Suppressor macrophage (primary cell): ENCODE results near the gene DSCAML1.

Experiments
- DNase-seq, 4 experiments: peaks; one replicate each; pipeline ENCODE4 v3.0.0-alpha.2; 2020 to 2022

Gene DSCAML1

DNA sequence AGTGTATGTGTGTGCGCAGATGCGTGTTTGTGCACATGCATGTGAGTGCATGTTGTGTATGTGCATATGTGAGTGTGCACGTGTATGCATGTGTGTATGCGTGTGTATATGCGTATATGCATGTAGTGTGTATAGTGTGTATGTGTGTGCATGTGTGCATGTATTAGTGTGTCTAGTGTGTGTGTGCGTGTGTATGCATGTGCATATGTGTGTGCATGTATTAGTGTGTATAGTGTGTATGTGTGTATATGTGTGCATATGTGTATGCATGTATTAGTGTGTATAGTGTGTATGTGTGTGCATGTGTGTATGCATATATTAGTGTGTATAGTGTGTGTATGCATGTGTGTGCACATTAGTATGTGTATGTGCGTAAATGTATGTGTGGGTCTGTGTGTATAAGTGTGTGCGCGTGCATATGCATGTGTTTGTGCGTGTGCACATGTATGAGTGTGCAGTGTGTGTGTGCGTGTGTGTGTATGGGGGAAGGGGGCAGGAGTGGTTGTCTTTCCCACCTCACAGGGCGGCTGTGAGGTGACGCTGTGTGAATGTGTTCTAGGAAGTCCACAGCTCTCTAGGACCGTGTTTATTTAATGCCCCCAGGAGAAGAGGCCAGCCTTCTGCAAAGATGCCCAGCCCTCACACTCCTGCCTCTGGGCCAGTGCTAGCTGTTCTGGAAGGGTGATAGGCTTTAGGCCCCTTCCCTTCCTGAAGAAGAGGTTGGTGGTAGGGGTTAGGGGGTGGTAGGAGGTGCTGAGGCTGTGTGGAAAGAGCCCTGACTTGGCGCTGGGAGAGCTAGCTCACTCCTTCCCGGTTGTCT lies 354.8 kb downstream of the DSCAML1 start:
- DNase-seq: no peak

- DNase-seq: no peak
Observed at GRCh38 chr11:117441146-117441975, 355.7 kb downstream of the DSCAML1 start.

DNA sequence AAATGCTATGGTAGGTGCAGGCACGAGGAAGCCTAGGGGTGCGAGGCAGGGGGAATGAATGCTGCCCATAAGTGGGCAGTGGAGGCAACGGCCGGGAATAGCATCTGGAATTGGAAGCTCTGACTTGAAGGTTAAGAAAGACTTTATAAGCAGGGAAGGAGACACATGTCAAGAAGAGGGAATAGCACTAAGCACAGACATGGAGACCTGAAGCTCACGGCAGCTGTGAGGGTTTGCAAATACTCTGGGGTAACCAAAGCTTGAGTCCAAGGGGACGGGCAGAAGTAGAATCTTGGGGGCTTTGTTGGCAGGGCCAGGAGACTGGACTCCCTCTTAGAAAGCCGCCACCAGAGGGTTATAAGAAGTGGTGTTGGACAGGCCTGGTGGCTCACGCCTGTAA lies 356.8 kb downstream of the DSCAML1 start:
- no peak for DNase-seq

GRCh38 chr11:117439256-117439655 lies 357.8 kb downstream of the DSCAML1 start:
- no peak for DNase-seq

- no peak for DNase-seq
Observed at GRCh38 chr11:117438371-117439000, 358.5 kb downstream of the DSCAML1 start.

DNA sequence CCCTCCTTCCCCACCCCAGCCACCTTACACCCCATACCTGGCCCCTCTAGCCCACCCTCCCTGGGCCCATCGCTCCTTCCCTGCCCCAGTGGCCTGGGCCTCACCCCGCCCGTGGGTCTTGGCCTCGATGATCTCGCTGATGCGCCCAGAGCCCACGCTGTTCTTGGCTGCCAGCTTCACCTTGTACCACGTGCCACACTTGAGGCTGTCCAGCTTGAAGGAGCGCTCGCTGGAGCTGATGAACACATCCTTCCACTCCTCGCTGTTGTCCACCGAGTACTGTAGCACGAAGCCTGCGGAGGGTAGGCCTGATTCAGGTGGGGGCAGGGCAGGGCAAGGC lies 359.3 kb downstream of the DSCAML1 start:
- DNase-seq: no peak

DNA sequence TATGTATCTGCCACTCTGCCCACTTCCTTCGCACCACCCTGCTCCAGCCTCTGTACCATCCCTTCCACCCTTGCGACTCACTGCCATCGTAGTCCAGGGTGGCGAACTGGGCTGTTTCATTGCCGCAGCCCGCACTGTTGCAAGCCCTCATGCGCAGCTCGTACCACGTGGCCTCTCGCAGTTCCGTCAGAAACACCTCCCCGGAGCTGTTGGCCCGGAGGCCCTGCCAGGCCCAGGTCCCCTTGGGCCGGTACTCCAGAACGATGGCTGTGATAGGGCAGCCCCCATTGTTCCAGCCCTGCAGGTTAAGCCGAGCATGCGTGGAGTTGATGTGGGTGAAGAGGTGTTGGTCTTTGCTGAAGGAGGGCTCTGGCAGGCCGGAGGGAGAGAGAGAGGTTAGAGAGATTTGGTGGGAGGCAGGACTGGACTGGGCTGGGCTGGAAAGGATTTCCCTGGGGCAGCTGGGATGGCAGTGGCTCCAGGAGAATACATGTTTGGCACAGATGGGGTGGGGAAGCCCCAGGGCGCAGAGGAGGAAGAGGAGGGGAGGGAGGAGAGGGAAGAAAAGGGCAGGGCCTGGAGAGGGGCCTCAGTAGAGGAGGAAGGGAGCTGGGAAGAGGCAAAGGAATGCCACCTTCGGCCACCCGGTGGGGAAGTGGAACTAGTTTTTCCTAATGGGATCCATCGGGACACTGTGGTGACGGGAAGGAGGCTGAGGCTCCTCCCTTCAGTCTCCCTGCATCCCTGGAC lies 359.8 kb downstream of the DSCAML1 start:
- no peak for DNase-seq

GRCh38 chr11:117435326-117435725 lies 361.7 kb downstream of the DSCAML1 start:
- no peak for DNase-seq

- DNase-seq: no peak
Observed at GRCh38 chr11:117434481-117434880, 362.5 kb downstream of the DSCAML1 start.

- DNase-seq: no peak
Observed at GRCh38 chr11:117433717-117434116, 363.3 kb downstream of the DSCAML1 start.

DNA sequence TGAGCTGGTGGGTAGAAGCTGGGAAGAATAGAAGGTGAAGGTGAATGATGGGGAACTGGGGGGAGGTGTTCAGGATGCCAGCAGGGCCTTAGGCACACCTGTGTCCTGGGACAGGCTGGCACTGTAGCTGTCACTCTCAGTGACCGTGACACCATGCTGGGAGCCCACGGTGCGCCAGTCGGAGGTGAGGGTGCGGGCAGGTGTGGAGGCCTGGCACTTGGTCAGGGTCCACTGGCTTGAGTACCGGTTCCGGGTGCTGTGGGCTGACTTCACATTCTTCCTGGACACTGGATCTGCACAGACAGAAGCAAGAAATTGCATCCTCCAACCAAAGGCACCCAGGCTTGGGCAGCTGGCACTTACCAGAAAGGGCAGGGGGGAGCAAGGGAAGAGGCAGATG lies 365.6 kb downstream of the DSCAML1 start:
- DNase-seq: no peak

DNA sequence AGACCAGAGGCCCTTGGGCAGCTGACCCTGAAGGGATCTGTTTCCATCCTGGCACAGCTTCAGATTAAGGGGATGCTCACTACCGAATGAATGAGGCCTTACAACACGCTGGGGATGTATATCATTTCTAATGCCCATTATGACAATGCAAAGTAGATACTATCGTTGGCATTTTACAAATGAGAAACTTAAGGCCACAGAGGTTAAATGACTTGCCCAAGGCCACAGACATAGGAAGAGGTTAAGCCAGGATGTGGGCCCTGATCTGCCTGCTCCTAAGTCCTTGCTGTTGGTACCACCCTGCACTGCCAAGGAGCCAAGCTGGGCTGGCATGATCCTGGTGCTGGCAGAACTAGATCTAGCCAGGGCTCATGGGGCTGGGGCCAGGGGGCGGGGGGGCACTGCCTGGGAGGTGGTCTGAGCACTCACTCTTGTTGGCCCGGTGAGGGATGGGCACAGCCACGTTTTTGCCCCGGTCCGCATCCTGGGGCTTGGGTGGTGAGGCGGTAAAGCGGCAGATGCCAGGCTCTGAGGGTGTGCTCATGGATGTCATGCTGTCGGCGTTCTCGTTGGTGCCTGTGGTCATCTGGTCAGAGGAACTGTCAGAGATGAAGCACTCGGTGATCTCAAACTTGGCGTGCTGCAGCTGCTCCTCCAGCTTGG lies 366.6 kb downstream of the DSCAML1 start:
- no peak for DNase-seq

DNA sequence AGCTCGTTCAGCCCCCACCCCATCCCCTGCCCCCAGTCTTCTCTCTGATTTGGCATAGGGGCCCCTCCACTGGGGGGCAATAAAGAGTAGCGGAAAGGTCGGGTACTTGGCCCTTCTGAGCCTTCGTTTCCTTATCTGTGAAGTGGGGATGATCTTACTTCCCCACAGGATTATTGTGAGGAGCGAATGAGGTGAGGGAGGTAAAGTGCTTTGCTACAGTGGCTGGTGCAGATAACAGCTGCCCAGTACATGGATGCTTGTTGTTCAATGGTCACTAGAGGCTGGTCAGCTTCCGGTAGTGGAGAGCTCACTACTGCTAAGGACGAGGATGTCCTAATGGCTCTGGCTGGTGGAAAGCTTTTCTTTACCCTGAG lies 368.2 kb downstream of the DSCAML1 start:
- no peak for DNase-seq

- no peak for DNase-seq
Observed at GRCh38 chr11:117428186-117428855, 368.7 kb downstream of the DSCAML1 start.

DNA sequence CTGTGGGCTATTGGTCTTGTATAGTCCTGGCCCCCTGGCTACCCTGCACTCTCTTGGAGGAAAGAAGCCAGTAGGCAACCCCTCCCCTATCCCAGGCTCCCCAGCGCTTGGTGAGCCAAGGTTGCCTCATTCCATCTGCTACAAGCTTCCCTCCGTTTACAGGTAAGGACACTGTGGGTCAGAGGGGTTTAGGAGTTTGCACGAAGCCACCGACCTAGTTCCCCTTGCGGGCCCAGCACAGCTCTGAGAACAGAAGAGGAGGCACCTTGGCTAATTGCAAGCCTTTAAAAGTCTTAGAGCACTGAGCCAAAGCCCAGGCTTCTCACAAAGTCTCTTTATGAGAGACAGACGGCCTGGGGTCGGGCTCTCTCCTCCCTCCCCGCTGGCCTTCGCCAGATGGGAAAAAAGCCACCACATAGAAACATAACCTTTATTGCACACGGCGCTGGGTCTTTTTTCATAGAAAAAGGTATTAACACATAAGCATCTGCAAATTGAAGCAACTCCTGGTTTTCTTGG lies 369.6 kb downstream of the DSCAML1 start:
- DNase-seq: no peak

- no peak for DNase-seq
Observed at GRCh38 chr11:117426941-117427340, 370.1 kb downstream of the DSCAML1 start.

DNA sequence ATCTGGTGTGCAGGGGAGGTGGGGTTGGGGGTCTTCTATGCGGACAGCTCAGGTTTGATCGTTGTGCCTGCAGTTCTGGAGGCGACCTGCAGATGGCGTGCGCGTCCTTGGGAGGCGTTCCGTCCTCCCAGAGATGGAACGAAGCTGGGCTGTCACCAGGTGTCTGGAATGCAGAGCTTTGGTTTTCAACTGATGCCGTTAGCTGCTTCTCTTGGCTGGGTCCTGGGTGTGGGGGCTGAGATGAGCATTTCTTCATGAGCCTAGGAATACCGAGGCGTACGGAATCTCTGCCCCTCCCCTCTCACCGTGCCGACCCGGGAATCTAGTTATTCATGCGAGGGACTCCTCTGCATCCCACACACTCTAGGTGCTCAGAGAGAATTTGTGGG lies 370.7 kb downstream of the DSCAML1 start:
- DNase-seq: peak; percentile 60 to 82 (median 77)

DNA sequence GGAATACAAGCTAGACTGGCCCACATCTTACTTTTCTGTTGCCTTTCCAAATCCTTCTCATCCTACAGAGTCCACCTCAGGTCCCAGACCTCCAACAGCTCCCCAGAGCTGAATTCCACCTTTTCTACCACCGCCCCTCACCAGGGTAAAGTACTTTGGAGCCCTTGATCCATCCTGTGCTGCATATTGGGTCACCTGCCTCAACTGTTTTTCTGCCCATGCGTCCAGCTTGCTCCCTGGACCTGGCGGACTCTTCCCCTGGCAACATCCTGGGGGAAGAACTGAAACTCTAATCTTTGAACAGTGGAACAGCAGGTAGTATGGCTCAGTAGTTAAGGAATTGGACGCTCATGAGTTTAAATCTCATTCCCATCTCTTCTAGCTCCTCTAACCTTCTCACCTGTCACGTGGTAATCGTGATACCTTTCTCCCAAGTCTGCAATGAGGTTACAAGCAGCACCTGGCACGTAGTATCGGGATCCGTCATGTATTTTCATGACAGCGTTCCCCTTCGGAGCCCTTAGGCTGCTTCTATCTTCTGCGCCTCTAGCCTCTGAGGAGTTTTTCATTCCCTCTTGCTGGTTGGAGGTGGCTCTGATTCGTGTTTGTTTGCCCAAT lies 371.2 kb downstream of the DSCAML1 start:
- no peak for DNase-seq

GRCh38 chr11:117424781-117425180 lies 372.2 kb downstream of the DSCAML1 start:
- DNase-seq: no peak

DNA sequence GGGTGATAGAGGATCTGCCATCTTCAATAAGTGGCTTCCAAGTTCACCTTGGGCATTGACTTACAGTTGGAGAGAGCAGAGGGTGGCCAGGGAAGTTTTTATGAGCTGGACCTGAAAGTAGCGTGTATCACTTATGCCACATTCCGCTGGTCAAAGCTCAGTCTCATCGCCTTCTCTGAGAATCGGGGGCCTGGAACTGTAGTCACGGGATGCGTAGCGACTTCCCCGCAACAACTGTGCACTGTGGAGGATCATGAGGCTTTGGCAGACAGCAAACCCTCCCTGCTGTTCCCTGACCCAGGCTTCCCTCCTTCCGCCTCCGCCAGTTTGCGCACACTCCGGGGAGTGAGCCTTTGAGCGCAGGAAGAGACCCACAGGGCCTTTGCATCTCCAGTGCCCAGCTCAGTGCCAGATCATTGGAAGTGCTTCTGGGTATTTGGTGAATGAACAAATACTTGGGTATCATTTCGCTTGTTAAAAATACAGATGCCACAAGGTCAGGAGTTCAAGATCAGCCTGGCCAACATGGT lies 373.9 kb downstream of the DSCAML1 start:
- no peak for DNase-seq

DNA sequence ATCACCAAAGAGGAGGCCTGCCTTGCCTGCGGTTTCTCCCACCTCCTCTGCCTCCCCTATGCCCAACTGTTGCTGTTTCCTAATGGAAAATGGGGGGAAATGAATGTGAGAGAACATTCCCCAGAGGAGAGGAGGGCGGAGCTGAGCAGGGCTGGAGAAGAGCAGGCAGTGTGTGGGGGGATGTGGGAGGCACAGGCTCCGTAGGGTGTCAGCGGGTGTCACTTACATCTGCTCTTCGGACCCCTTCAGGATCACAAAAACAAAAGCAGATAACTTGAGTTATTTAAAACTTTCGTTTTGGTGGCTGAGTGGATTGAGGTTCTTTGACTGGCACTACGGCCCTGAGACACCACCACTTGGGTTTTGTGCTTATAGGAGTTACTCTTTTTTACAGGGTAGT lies 375.5 kb downstream of the DSCAML1 start:
- DNase-seq: no peak
